Stimulated activated naive CD8-positive, alpha-beta T cell treated with anti-CD3 and anti-CD28 coated beads, Interleukin-15, Interleukin-2, amounts not matched to agents 100 ng/mL and 50 ng/mL, for 24 hours (primary cell): Measurements from ENCODE around the gene LOXL1.

ENCODE experiments used
- H3K27ac Mint-ChIP-seq: one replicate; pipeline ENCODE4 v1.8.0; 2021; ENCODE audit warnings: mild to moderate bottlenecking, mixed read lengths
- H3K27me3 Mint-ChIP-seq: one replicate; pipeline ENCODE4 v1.8.0; 2021; ENCODE audit warnings: mixed read lengths
- H3K36me3 Mint-ChIP-seq: one replicate; pipeline ENCODE4 v1.8.0; 2021; ENCODE audit warnings: low read depth, mixed read lengths
- H3K4me1 Mint-ChIP-seq: one replicate; pipeline ENCODE4 v1.8.0; 2021; ENCODE audit warnings: low read depth, mixed read lengths
- H3K4me3 Mint-ChIP-seq: one replicate; pipeline ENCODE4 v1.8.0; 2021; ENCODE audit warnings: mild to moderate bottlenecking, mixed read lengths
- H3K9me3 Mint-ChIP-seq: one replicate; pipeline ENCODE4 v1.8.0; 2021; ENCODE audit warnings: mixed read lengths

LOXL1 gene

GRCh38 chr15:73908030-73908821 is 18.0 kb upstream of the LOXL1 start:
- H3K36me3 Mint-ChIP-seq = no peaks in the 10 kb centered on the region
- H3K4me1 Mint-ChIP-seq = no peaks in the 10 kb centered on the region
- H3K27me3 Mint-ChIP-seq = no peaks in the 10 kb centered on the region
- no peak overlapping the region for H3K27ac Mint-ChIP-seq
- no peaks in the 10 kb centered on the region for H3K9me3 Mint-ChIP-seq
- no peak overlapping the region for H3K4me3 Mint-ChIP-seq

GRCh38 chr15:73908822-73909122 is 17.5 kb upstream of the LOXL1 start:
- no peaks in the 10 kb centered on the region for H3K9me3 Mint-ChIP-seq
- H3K36me3 Mint-ChIP-seq = no peaks in the 10 kb centered on the region
- no peaks in the 10 kb centered on the region for H3K4me1 Mint-ChIP-seq
- H3K4me3 Mint-ChIP-seq = no peak overlapping the region
- H3K27me3 Mint-ChIP-seq = no peaks in the 10 kb centered on the region
- no peak overlapping the region for H3K27ac Mint-ChIP-seq

DNA sequence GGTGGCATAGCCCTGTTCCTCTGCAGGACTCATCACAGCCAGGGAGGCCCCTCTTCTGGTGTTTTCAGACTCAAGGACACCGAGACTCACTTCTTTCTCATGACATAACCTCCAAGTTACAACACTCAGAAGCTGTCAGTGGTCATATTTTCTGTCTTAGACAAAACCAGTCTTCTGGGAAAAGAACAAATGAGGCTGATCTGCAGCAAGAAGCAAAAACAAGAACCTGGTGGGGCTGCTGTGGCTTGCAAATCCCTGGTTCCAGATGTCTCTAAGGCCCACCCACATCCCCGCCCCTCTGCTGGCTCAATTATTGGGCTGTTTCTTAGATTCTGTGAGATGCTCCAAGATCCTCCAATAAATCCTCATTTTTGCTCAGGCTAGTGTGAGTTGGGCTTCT is 16.6 kb upstream of the LOXL1 start:
- Mint-ChIP-seq H3K4me1 (no peaks in the 10 kb centered on the region), H3K27me3 (no peaks in the 10 kb centered on the region), H3K4me3 (no peak overlapping the region), H3K9me3 (no peaks in the 10 kb centered on the region), H3K27ac (no peak overlapping the region), H3K36me3 (no peaks in the 10 kb centered on the region)

DNA sequence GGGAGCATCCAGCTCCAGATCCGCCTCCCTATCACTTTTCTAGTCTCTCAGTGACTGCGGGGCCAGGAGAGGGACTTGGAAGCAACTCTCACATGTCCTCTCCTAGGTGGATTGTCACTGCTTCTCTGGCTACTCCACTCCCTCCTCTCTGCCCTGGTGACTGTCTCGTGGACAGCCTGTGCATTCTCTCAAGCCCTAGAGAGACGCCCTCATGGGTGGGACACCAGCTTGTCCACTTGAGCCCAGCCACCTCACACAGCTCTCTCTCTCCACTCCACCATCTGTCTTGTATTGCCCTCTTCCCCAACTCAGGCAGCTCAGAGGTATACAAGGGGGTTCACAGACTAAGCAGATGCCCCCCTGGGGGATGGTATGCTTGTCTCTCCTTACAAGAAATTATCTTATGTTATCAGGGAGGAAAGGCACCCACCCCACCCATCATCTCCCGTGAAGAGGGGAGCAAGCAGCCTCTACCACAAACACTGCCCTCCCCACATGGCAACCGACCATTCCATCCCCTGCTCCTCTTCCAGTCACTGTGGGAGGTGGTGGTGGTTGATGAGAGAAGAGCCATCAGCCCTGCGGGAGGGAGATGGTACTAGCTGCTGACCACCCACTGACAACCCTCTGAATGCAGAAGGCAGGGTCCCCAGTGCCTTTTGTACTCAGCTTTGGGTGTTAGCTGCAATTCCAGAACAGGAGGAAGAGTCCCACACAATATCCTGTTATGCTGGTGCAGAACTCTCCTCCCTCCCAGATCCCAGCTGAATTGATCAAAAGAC is 15.5 kb upstream of the LOXL1 start:
- H3K27me3 Mint-ChIP-seq = no peaks in the 10 kb centered on the region
- no peaks in the 10 kb centered on the region for H3K9me3 Mint-ChIP-seq

DNA sequence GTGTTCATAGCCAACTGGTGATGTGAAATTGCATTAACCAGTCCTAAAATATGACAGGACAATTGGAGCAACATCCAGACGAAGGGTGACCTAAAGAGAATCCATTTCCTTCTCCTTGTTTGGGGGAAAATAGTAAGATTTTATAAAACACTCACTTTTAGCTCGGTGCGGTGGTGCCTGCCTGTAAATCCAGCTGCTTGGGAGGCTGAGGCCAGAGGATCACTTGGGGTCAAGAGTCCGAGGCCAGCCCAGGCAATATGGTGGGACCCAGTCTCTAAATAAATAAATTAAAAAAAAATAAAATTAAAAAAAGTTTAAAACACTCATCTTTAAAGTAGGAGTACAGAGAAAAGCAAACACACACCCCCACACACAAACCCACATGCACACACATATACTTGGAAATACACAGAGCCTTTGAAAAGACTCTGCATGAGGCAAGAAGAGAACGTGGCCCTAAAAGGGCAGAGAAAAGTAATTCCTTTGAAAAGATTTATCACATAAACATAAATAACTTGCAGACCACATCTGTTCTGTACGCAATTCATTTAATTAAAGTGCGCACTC is 14.1 kb upstream of the LOXL1 start:
- Mint-ChIP-seq H3K36me3 (no peaks in the 10 kb centered on the region), H3K27ac (no peak overlapping the region), H3K27me3 (no peaks in the 10 kb centered on the region), H3K4me1 (peaks cover 5% of the 10 kb centered on the region), H3K9me3 (no peaks in the 10 kb centered on the region), H3K4me3 (no peak overlapping the region)

More for the DNA sequence above, 15.5 kb upstream of the LOXL1 start:
- Mint-ChIP-seq H3K4me1 (peaks cover 5% of the 10 kb centered on the region), H3K27ac (no peak overlapping the region), H3K4me3 (no peak overlapping the region), H3K36me3 (no peaks in the 10 kb centered on the region)

GRCh38 chr15:73914145-73914544 is 12.1 kb upstream of the LOXL1 start:
- Mint-ChIP-seq H3K36me3 (peaks cover 17% of the 10 kb centered on the region), H3K4me1 (peaks cover 5% of the 10 kb centered on the region), H3K9me3 (peaks cover 10% of the 10 kb centered on the region), H3K27ac (no peak overlapping the region), H3K4me3 (no peak overlapping the region), H3K27me3 (no peaks in the 10 kb centered on the region)

DNA sequence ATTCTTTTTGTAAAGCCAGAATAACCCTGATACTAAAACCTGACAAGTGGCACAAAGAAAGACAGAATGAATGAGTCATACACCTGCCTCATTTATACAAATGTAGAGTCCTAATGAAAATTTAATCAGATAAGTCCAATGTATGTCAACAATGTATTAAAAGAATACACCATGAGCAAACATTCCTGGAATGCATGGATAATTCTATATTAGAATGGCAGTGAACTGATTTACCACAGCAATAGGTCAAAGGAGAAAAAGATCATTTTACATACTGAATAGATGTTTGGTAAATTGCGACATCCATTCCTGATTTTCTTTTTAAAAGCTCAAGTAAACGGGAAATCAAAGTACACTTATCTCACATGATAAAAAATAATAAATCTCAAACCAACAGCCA is 11.2 kb upstream of the LOXL1 start:
- Mint-ChIP-seq H3K27ac (no peak overlapping the region), H3K36me3 (peaks cover 17% of the 10 kb centered on the region), H3K9me3 (peaks cover 10% of the 10 kb centered on the region), H3K4me3 (no peak overlapping the region), H3K4me1 (peaks cover 5% of the 10 kb centered on the region), H3K27me3 (no peaks in the 10 kb centered on the region)

GRCh38 chr15:73918784-73919183 is 7.5 kb upstream of the LOXL1 start:
- H3K36me3 Mint-ChIP-seq = peaks cover 17% of the 10 kb centered on the region
- H3K27ac Mint-ChIP-seq = no peak overlapping the region

GRCh38 chr15:73919706-73920105 is 6.6 kb upstream of the LOXL1 start:
- no peaks in the 10 kb centered on the region for H3K27me3 Mint-ChIP-seq
- H3K36me3 Mint-ChIP-seq = peaks cover 17% of the 10 kb centered on the region
- peaks cover 31% of the 10 kb centered on the region for H3K4me1 Mint-ChIP-seq
- H3K9me3 Mint-ChIP-seq = peaks cover 10% of the 10 kb centered on the region
- H3K4me3 Mint-ChIP-seq = no peak overlapping the region
- H3K27ac Mint-ChIP-seq = no peak overlapping the region

More at GRCh38 chr15:73918784-73919183, 7.5 kb upstream of the LOXL1 start:
- no peaks in the 10 kb centered on the region for H3K27me3 Mint-ChIP-seq
- no peak overlapping the region for H3K4me3 Mint-ChIP-seq
- H3K4me1 Mint-ChIP-seq = peaks cover 22% of the 10 kb centered on the region
- H3K9me3 Mint-ChIP-seq = peaks cover 10% of the 10 kb centered on the region

GRCh38 chr15:73921254-73921925 is 4.9 kb upstream of the LOXL1 start:
- H3K27me3 Mint-ChIP-seq = no peaks in the 10 kb centered on the region
- peaks cover 10% of the 10 kb centered on the region for H3K9me3 Mint-ChIP-seq
- no peak overlapping the region for H3K4me3 Mint-ChIP-seq
- peaks cover 17% of the 10 kb centered on the region for H3K36me3 Mint-ChIP-seq
- H3K4me1 Mint-ChIP-seq = peaks cover 38% of the 10 kb centered on the region
- H3K27ac Mint-ChIP-seq = peak overlapping the region; percentile 2

- H3K27me3 Mint-ChIP-seq = no peaks in the 10 kb centered on the region
- no peak overlapping the region for H3K4me3 Mint-ChIP-seq
- peaks cover 14% of the 10 kb centered on the region for H3K36me3 Mint-ChIP-seq
- no peak overlapping the region for H3K27ac Mint-ChIP-seq
- H3K9me3 Mint-ChIP-seq = peaks cover 10% of the 10 kb centered on the region
- peaks cover 38% of the 10 kb centered on the region for H3K4me1 Mint-ChIP-seq
These were observed 3.8 kb upstream of the LOXL1 start for GRCh38 chr15:73922186-73923151.

GRCh38 chr15:73923156-73923487 is 3.1 kb upstream of the LOXL1 start:
- Mint-ChIP-seq H3K27ac (no peak overlapping the region), H3K9me3 (peaks cover 6% of the 10 kb centered on the region), H3K4me1 (peaks cover 39% of the 10 kb centered on the region), H3K27me3 (peaks cover 1% of the 10 kb centered on the region), H3K4me3 (no peak overlapping the region), H3K36me3 (peaks cover 8% of the 10 kb centered on the region)

DNA sequence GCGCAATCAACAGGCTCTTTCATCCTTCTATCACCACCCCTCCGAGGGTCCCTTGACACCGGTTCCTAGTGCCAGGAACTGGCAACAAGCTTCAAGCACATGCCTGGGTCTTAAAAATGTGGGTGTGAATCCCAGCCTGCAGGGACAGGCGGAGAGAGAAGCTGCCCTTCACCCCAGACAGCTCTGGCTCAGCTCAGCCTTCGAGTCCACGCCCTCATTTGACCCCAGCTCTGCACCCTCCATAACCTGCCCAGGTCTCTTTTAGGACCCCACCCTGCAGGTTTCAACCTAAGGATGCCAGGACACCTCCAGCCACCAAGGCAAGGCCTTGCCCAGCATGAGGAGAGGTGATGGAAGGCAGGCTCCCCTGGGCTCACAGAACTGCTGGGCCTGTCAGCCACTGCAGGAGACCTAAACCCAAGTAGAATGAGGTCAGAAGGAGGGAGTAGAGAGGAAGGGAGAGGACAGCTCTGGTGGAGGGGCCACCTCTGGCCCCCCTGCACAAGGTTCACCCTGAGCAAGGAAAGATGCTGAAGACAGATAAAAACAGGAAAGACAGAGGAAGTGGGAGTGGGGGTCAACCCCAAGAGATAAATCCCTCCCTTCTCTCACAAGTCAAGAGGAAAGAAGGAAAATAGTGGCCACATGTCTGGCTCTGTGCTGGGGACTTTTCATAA is 2.6 kb upstream of the LOXL1 start:
- Mint-ChIP-seq H3K27ac (peak overlapping the region; percentile 88), H3K4me1 (peaks cover 43% of the 10 kb centered on the region), H3K4me3 (peak overlapping the region; percentile 37), H3K36me3 (peaks cover 5% of the 10 kb centered on the region), H3K27me3 (peaks cover 3% of the 10 kb centered on the region), H3K9me3 (peaks cover 5% of the 10 kb centered on the region)
